Activated gamma-delta T cell treated with Interleukin-2 at 50 U/mL for 16 hours (primary cell): ENCODE measurements around the gene AQP12A.

ENCODE experiments used
- DNase-seq: peaks from one replicate; pipeline ENCODE4 v3.0.0-alpha.2; 2020

Gene AQP12A

GRCh38 chr2:240712121-240712520, 20.5 kb downstream of the AQP12A start:
- no peak for DNase-seq

GRCh38 chr2:240713071-240713927, 21.6 kb downstream of the AQP12A start:
- no peak for DNase-seq

GRCh38 chr2:240713928-240714746, 22.5 kb downstream of the AQP12A start:
- no peak for DNase-seq

DNA sequence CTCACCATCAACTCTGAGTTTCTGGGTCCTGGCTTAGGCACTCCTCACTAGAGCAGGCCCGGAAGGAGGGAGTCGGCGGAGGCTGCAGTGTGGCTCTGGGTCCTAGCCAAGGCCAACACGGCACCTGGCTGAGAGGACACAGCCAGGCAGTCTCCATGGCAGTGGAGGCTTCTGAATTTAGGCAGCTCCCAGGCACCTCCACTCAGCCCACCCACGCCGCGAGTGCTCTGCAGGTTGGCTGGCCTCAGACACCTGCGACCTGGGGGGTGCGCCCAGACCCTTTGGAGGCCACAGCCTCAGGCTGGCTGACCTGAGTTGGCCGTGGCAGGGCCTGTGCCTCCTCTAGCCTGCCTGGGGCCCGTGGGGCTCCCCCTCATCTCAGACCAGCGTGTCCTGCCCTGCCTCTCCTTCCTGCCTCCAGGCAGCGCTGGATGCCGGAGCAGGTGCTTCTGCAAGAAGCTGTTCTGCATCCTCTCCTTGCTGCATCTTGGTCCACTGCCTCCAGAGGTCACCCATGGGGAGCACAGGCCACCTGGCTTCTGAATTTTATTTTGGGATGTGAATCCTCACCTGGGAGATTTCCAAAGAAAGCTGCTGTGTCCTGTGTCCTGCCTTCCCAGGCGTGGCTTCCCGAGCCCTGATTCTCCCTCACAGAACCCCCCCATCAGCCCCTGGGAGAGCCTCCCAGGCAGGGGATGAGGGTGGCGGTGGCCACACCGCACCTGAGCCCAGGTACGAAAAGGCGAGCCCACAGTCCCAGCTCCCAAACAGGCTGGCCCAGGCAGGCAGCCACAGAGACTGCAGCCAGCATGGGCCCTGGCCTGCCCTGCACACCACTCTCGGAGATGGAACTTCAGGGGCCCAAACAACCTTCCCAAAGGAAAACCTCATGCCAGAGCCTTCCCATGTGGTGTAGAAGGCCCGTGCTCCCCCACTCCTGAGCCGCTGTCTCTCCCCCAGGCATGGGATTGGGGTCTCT, 23.4 kb downstream of the AQP12A start:
- no peak for DNase-seq

GRCh38 chr2:240716130-240716798, 24.6 kb downstream of the AQP12A start:
- DNase-seq: no peak

DNA sequence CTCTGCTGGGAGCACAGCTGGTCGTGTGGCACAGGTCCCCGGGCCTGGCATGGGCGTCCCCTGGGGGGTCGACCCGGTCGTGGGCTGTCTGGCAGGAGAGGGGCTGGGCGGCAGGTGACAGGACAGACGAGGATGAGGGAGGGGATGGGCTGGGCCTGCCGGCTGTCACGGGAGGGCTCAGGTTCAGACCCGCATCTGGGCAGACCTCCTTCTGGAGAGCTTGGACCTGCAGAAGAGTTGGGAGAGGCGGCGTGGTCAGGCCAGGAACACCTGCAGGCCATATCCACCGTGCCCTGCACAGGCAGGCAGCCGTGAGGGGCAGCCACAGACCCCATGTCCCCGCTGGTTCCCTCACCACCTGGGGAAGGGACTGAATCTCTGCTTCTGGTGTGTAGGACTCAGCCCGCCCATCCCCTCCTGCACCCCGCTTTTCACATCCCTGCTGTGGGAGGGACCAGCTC, 25.5 kb downstream of the AQP12A start:
- no peak for DNase-seq

DNA sequence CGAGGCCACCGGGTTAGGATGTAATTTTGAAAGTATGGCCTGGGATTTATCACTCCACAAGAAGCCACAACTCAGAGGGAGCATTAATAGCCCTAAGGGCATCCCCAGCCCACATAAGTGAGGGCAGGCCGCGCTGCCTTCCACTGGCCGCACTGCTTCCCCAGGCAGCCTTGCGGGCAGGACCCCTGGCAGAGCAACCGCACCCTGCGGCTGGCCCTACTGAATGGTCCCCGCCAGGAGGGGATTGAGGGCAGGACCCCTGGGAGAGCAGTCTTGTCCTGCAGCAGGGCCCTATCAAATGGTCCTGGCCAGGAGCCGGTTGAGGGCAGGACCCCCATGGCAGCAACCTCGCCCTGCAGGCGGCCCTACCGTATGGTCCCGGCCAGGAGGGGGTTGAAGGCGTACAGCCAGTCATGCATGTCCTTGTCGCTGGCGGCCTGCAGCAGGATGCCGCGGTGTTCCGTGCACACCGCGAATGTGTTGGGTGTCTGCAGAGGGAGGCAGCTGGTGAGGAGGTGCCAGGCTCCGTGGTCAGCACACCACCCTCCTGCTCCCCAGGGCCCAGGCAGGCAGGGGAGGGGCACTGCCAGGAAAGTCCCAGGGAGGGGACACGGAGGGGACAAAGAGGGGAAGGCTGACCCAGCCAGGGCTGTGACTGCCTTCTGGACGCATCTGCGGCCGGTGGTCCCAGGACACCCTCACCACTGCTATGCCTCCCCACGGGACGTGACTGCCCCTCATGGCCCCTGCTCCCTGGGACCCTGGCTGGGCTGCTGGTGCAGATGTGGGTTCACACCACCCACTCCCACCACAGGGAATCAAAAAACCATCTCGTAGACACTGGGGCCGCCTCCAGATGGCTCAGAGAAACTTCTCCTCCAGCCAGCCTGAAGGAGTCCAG, 26.3 kb downstream of the AQP12A start:
- no peak for DNase-seq

DNA sequence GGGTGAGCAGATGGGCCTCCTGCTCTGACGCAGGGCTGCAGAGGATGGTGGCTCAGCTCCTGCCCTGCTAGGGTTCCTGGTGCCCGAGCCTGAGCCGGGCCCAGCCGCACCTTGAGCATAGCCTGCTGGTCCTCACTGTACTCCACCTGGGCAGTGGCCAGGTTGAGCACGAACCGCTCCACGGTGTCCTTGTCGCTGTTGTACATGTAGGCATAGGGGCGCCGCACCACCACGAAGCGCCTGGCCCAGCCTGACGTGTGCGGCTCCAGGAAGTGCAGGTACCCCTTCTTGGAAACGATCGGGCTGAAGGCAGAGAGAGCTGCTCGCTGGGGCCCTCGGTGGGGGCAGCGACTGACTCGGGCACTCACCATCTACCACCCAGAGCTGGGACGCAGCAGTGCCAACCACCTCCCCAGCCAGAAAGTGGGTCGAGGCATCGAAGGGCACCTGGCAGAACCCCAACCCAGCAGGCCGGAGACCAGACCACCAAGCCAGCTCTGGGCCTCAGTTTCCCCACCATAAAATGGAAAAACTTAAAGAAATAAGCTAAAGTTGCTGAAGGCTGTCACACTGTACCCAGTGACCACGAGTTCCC, 27.3 kb downstream of the AQP12A start:
- no peak for DNase-seq

GRCh38 chr2:240719676-240720545, 28.2 kb downstream of the AQP12A start:
- no peak for DNase-seq

GRCh38 chr2:240720686-240721595, 29.3 kb downstream of the AQP12A start:
- DNase-seq: no peak

- no peak for DNase-seq
Measured at GRCh38 chr2:240721596-240722180, 30.0 kb downstream of the AQP12A start.

GRCh38 chr2:240722376-240722775, 30.7 kb downstream of the AQP12A start:
- DNase-seq: no peak

DNA sequence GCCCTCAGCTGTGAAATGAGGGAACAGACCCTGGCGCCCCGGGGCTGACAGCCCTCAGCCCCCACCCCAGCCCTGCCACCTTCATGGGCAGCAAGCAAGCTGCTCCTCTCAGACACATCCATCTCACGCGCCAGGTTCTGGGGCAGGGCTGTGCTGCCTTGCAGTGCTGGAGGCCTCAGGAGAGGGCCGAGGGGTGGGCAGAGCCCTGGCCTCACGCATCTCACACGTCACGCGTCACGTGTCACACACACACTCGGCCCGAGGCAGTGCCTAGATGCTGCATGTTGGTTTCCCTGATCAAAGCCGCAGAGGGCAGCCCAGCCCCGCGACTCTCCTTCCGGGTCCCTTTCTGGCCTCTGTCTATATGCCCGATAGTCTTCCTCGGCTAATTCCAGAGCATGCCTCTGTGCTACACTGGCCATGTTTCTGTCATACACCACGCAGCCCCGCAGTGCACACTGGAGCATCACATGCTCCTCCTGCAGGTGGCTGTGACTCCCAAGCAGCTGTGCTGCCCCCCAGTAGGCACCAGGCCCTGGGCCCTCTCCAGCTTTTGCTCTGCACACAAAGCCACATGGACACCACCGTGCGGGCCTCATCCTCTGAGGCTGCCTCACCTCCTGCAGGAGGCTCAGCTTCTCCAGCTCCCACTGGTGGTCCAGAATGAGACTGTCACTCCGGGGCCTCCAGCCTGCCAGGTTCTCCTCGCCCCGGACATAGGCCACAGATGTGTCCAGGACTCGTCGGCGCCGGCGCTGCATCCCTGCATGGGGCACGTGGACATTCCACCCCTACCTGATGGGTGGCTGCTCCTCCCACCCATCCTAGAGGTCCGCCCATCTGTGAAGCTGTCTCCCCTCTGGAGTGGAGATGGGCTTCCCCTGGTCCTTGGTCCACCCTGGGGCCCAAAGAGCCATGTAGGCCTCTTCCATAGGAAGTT, 31.4 kb downstream of the AQP12A start:
- DNase-seq: no peak

DNA sequence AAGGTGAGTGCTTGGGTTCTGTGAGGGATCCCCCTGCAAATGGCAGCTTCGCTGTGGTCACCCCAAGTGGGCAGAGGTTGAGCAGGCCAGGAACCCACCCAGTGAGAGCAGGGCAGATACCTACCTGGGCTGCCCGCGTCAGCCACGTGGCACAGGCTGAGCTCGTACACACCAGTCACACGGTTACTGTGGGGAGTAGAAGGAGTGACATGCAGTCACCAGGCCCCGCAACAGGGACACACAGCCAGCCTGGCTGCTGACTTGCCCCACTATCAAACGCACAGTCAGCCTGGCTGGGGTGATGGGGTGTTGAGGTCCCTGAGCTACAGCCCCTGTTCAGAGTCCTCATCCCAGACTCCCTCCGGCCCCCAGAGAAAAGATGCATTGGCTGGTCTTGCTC, 32.2 kb downstream of the AQP12A start:
- DNase-seq: no peak

- DNase-seq: no peak
Measured at GRCh38 chr2:240724431-240724830, 32.8 kb downstream of the AQP12A start.

DNA sequence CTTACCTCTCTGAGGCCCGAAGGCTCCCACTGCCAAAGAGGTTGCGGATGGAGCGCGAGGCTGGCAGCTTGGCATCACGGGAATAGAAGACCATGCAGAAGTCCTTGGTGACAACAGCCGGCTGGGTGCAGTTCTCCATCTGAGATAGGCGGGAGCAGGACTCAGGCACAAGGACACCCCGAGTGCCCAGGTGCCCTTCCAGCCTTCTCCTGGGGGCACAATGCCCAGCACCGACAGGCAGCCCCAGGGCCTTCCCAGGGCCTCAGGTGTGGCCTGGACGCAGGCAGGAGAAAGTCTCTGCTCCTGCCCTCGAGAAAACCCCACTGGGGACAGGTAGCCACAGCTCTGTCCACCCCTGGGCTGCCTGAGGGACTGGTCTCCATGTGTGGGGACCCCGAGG, 33.6 kb downstream of the AQP12A start:
- no peak for DNase-seq

DNA sequence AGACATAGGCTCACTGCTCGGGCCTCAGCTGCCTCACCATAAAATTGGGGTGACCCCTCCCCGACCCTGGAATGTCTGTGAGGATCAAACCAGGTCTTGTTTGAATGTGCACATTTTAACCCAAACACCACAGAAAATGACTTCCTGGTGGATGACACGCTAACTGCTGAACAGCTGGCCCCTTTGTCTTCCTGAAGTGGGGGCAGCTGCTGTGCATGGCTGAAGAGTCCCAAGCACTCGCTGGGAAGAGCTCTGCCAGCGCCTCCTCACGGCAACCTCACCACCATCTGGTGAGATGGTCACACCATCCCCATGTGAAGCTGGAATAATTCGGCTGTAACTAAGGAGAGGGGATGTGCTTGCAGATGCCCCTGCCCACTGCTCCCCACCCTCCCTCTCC, 34.0 kb downstream of the AQP12A start:
- no peak for DNase-seq
